GM21825 (cell line): Measurements from ENCODE around the gene SRD5A1.
"Not testable (repeated sequence)": the region's sequence is repeated elsewhere in the genome, so short reads cannot be mapped to it uniquely, and the experiment has no call there.

ENCODE experiments used
- ATAC-seq: cut with Tn5 transposase; IDR thresholded peaks from one replicate; pipeline ENCODE4 v1.9.1; 2021; ENCODE audit warnings: mild to moderate bottlenecking, moderate library complexity; ENCODE audit not compliant: unreplicated experiment

The SRD5A1 gene

DNA sequence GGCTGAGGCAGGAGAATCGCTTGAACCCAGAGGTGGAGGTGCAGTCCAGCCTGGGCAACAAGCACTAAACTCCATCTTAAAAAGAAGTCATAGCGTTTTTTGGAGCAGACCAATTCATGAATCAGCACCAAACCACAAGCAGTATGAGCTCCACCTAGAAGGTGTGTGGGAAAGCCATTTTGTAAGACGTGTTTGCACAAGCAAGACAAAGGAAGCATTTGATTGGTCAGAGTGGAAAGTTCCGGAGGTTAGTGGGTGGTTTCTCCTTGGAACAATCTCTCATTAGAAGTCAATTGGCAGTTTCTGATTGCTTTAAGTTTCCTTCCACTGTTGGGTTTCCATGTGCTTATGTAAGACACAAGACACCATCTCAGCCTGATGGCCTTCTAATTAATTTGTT, 5.0 kb downstream of the SRD5A1 start:
- ATAC-seq, result no peak

DNA sequence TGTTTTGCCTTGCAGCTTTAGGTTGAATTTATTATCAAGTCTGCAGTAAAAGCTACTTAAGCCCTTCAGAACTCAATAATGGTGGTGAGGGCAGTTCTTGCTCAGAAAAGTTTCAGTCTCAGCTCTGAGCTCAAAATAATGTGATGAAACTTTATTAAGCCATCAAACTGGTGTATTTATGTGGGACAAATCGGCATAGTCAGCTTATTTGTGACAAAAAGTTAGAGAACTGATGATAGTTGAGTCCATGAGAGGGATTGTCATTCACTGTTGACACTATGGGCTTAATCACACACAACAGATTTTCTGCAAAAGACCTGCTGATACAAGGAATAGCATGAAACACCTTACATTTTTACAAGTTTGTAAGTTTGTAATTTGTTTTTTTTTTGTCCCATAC, 9.4 kb downstream of the SRD5A1 start:
- no peak for ATAC-seq

DNA sequence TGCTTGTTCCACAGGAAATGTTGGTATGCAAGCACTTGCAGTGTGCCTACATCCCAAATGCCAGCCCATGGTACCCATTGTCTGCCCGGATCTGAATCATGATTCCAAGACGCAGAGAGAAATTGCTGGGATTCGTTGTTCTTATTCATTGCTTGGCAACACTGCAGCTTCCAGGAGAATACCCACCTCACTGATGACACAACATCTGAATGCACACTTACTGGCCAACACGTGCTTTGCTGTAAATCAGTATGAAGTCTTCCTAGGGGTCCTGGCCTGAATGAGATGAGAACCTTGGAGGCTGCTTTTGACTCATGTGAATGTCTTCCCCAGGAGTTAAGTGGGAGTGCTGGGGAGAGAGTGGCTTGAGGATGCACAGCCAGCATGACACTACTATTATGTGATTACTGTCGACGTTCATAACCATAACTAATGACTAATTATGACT, 11.6 kb downstream of the SRD5A1 start:
- ATAC-seq, result no peak

DNA sequence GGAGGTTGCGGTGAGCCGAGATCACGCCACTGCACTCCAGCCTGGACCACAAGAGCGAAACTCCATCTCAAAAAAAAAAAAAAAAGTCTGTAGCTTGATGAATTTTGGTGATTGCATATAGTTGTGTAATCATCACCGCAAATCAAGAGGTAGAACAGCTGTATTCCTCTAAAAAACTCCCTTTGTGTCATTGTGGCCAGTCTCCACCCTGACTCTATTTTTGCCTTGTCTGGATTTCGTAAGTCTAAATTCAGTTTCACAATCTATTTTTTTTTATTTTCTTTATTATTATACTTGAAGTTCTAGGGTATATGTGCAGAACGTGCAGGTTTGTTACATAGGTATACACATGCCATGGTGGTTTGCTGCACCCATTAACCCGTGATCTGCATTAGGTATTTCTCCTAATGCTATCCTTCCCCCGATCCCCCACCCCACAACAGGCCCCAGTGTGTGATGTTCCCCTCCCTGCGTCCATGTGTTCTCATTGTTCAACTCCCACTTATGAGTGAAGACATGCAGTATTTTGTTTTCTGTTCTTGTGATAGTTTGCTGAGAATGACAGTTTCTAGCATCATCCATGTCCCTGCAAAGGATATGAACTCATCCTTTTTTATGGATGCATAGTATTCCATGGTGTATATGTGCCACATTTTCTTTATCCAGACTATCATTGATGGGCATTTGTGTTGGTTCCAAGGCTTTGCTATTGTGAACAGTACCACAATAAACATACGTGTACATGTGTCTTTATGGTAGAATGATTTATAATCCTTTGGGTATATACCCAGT, 12.5 kb downstream of the SRD5A1 start:
- not testable (repeated sequence) for ATAC-seq

DNA sequence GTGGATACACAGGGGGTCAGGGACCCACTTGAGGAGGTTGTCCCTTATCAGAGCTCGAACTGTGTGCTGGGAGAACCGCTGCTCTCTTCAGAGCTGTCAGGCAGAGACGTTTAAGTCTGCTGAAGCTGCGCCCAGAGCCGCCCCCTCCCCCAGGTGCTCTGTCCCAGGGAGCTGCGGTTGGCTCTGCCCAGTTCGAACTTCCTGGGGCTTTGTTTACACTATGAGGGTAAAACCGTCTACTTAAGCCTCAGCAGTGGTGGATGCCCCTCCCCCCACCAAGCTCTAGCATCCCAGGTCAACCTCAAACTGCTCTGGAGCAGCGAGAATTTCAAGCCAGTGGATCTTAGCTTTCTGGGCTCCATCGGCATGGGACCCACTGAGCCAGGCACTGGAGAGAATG, 15.9 kb downstream of the SRD5A1 start:
- ATAC-seq, result no peak

DNA sequence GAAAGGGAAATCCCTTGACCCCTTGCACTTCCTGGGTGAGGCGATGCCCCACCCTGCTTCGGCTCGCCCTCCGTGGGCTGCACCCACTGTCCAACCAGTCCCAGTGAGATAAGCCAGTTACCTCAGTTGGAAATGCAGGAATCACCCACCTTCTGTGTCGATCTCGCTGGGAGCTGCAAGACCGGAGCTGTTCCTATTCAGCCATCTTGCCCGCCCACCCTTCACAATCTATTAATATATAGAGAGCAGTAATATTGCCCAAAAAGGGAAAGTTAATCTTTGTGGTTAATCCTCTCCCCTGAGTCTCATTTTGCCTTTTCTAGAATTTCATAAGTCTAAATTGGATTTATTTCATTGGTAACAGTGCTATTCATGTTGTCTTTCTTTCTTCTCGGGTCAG, 16.4 kb downstream of the SRD5A1 start:
- ATAC-seq, result no peak

DNA sequence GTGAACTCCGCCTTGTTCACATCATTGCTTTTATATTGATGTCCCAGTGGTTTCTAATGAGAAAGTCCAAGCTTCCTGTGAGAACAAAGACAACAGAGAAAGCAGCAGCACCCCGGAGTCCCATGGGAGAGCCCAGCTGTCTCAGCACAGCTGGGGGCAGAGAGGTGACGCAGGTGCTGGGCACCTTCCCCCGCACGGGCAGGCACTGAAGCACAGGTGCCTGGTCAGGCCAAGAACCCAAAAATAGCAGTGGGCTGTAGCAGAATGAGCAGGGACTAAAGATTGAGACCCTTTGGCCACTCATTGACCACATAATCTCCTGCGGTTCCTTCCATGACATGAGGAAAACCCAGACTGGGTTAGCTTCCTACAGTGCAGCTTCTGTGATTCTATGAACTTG, 18.8 kb downstream of the SRD5A1 start:
- ATAC-seq, result peak; percentile 96

DNA sequence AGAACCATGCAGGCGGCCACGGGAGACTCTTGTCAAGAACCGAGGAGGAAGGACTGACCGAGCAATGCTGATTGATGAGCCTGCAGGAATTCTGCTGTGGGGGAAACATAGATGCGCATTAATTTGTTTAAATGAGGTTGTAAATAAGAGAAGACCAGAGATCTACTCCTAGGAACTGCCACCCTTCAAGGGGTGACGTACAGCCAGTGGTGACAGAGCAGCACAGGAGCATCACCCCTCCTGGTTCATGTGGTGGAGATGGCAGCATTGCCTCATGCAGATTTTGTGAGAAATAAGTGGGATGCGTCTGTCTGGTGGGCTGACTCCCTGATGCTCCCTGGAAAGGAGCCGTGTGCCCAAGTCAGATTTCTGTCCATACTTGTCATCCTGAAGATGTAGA, 22.2 kb downstream of the SRD5A1 start:
- no peak for ATAC-seq

DNA sequence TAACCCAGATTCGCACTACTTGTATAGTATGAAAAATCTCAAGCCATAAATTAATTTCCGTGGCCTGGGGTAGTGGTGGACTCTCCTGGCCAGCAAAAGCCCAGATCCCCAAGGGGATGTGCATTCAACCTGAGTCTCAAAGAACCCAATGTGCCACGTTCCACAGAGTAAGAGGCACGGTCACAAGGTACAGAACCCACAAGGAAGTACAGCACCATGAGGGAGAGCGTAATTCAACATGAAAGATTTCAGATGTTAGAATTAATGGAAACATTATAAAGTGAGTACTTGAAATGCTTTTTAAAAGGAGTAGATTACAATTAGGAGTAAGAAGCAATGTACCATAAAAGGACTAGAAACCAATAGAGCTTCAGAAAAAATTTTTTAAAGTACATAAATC, 23.4 kb downstream of the SRD5A1 start:
- ATAC-seq, result no peak

DNA sequence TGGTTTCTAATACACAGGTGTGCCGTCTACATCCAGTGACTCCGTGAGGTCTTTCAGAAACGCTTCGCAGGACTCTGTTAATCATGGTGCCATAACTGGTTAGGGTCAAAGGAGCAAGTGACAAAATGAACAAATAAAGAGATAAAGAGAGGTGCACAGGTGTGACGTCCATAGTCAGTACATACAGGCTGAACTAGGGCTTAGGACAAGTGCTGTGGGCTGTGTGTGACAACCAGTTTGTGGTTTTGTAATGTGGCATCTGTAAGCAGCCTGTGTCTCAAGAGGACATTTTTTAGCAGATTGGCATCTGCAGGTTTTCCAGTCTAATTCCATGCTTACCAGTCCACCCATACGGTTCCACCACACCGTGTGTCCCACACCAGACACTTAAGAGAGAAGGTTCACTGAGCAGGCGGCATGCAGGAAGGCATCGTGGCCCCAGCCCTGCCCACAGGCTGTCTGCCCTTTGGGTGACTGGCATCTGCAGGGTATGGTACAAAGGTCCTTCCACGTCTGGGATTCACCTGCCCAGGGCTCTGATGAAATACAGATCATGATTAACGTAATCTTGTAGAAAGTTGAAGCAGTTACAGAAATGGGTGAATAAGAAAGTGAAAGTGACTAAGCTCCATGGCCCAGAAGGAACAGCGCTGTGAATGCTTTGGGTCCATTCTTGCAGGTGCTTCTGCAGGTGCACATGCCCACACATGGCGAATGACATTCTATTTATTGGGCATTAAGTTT, 26.9 kb downstream of the SRD5A1 start:
- ATAC-seq, result peak; percentile 74

DNA sequence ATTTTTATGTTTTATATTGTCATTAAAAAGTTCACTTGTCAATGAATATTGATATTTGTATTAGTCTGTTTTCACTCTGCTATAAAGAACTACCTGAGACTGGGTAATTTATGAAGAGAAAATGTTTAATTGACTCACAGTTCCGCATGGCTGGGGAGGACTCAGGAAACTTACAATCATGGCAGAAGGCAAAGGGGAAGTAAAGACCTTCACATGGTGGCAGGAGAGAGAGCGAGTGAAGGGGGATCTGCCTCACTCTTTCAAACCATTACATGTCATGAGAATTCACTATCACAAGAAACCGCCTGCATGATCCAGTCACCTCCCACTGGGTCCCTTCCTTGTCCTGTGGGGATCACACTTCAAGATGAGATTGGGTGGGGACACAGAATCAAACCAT, 27.4 kb downstream of the SRD5A1 start:
- peak; percentile 43 for ATAC-seq

DNA sequence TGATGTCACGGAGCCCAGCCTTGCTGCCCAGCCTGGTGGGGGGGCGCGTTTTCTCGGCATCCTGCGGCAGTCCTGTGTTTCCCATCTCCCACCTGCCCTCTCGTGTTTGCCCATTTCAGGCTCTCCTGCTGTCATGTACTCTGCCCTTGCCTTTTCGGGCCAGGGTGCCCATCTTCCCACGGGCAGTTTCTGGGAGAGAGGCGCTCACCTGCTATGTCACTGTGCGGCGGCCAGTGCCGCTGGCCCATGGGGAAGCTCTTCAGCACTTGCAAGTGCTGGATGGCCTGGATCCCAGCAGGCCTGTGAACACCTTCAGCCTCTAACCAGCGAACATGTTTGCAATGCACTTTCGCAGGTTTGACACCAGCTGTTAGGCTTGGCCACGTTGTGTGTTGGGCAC, 33.5 kb downstream of the SRD5A1 start:
- ATAC-seq, result no peak

DNA sequence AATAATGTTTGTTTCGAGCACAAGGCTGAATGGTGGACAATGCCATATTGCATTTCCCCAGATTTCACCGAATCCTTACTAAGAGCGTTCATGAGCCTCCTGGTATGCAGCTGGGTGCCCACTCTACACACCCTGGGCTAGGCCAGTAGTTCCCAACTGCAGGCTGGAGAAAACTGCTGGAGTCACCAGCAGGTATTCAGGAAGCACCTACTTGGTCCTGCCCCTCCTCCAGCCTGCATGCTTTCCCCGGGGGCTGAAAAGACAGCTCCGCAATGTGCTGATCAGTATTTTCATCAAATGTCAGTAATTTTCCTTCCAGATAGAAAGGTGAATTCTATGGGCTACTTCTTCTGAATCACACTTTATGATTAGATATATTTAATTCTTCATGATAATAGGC, 34.4 kb downstream of the SRD5A1 start:
- ATAC-seq, result no peak

DNA sequence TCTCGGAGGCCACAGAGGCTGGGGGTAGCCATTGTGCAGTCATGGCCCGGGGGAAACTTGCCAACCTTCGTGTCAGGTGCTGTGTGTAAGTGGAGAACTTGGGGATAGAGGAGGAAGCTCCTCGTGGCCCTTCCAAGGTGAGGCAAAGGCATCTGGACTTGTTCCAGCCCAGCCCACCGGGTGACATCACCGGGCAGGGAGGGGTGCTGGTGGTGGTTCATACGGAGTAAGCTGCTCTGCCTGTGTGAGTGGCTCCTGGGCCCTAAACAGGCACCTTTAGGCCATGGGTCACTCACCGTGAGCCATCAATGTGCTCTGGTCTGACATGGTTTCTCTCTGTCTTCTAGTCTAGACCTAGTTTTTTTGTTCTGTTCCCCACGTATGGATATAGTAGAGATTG, 35.5 kb downstream of the SRD5A1 start:
- ATAC-seq, result not testable (repeated sequence)

DNA sequence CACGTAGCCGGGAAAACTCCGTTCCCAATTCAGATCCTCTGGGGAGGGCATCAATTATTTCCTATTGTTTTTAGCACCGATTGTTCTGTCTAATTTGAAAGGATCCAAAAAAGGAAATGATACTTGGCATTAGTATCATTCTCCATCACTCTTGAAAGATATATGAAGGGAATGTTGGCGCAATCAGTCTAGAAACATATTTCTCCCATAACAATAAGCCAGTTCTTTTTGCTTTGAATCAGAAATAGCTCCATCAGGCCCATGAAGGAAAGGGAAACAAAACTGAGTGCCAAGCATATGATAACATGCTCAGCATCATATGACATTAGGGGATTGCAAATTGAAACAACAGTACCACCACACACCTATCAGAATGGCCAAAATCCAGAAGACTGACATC, 39.8 kb downstream of the SRD5A1 start:
- ATAC-seq, result no peak

DNA sequence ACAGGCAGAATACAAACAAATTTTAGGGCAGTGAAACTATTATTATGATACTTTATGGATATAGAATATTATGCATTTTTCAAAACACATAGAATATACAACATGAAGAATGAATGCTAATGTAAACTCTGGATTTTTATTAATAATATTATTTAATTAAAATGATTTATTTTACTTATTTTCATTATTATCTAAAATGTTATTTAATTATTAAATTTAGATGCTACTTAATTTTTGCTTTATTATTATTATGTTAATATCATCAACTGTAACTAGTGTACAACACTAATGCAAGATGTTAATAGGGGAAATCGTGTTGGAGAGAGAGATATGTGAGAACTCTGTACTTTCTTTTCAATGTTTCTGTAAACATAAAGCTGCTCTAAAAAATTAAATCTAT, 40.7 kb downstream of the SRD5A1 start:
- no peak for ATAC-seq

DNA sequence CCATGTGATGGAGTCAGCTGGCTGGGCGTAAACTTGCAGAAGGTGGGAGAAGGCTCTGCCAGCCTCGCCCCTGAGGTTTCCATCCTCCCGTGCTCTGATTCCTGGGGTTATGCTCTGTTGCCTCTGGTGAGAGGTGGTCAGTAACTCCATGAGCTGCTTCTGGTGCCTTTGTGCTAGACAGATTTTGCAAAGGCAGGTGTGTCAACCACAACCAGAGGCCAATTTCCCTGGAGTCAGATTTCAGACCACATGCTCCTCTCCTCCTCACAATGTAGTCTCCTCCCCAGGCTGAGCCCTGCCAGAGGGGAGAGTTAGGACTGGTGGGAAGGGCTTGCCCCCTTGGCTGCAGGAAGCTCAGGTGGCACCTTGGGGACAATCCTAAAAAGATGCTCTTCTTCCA, 41.2 kb downstream of the SRD5A1 start:
- no peak for ATAC-seq

DNA sequence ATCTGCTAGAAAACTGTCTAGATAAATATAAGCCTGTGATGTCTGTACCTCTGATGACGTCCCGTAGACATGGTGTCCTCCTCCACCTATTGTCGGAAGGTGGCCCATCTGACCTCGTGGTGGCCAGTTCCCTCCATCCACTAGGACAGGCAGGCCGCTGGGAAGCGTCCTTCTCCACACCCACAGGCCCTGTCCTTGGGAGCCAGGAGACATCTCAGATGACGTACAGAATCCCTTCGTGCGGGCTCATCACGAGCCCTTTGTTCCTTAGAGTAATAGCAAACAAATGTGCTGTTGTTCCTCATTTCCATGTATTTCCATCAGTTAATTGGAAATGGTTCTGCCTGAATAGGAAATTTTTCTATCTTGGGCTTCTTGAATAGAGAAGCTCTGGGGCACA, 41.6 kb downstream of the SRD5A1 start:
- no peak for ATAC-seq

DNA sequence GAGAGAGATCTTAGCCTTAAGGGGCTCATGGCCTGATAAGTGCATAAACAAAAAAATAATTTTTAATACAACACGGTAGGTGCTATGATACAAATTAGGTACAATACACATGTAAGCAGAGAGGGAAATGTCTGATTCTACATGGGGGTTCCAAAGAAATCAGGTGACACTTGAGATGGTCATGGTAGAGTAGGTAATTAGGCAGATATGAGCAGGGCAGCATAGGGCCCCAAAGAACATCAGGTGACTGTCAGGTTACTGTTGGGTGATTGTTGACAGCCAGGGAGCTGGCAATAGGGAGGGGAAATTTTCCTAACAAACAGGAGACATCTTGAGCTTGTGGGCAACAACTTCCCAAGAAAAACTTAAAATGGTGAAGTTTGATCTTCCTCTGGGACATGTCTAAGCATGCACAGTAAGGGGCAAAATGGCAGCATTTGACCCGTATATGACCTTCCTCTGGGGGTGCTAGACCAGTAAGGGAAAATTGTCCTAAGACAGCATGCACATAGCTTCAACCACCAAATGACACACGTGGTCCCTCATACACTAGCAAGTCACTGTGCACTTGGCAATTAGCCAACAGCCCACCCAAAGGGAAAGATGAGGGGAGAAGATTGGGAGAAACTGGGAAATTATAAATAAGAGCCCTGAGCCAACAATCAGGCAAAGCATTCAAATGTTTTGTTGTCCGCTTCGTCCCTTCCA, 42.7 kb downstream of the SRD5A1 start:
- ATAC-seq, result no peak

DNA sequence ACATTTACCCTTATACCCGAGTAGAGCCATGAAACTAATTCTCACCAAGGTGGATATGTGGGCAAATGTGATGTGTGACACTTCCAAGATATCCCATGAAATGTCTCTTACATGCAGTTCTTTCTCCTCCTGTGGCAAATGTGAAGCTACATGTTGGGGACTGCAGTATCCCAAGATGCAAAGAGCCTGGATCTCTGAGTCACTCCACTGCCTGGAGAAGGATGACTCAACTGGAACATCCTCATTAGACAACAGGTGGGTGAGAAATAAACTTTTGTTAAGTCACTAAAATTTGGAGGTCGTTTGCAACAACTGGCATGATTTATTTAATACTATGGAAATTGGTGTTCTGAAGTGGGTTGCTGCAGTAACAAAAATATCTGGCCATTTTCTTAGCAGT, 43.5 kb downstream of the SRD5A1 start:
- no peak for ATAC-seq

DNA sequence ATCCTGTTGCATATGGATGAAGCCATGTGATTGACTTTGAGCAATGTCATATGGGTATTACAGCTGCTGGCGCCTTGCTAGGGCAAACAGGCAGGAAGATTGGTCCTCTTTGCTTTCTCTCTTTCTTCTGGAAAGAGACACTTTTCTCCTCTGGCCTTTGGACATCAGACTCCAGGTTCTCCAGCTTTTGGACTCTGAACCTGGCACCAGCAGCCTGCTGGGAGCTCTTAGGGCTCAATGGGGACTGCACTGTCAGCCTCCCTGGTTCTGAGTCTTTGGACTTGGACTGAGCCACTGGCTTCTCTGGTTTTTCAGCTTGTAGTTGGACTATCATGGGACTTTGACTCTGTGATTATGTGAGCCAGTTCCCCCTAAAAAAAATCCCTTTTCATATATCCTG, 45.1 kb downstream of the SRD5A1 start:
- no peak for ATAC-seq

DNA sequence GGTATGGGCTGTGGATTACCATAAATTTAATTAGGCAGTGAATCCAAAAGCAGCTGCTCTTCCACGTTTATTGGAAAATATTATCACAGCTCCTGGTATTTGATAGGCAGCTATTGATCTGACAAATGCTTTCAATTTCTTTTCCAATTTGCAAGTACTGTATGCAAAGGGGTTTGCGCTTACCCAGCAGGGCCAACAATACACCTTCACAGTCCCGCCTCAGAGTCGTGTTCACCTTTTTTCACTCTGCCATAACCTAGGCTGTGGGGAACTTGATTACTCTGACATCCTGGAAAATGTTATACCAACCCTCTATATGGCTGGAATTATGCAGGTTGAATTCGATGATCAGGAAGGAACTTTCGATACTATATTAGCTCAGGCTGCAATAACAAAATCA, 47.7 kb downstream of the SRD5A1 start:
- ATAC-seq, result no peak
